ENCODE data around the gene NAT16. TPM values are rescaled to one million over a fixed set of nuclear protein-coding genes. Genes with fewer than 3 reads are reported as not detected.
A peak's percentile ranks its signal among the peaks of the same experiment; 100 is the strongest.

NAT16 gene
- total RNA-seq, 1 donor from 2014 or later = 0.16 TPM

DNA sequence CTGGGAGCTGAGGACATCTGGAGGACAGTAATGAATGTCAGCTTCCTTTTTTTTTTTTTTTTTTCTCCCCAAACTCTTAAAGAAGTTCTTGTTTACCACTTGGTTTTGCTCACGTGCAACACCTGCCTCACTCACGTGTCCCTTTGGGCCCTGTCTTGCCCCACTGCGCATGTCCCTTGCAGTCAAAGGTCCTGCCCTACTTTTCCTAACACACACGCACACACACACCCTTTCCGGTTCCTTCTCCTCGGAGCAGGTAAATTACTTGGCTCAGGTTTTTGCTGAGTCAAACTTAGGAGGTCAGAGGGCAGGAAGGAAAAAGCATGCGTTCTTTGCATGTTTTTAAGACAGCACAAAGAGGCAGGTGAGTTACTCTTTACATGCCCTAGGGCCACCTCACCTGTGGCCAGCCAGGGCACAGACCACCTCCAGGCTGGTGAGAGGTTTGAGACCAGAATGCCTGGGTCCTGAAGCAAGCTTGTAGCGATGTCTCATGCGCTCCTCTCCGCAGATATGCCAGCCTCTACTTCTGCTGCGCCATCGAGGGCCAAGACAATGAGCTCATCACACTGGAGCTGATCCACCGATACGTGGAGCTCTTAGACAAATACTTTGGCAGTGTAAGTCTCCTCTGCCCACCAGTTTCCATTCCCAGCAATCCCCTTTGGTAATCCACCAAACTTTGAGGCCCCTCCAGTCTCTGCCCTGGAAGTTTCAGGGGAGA, 23.1 kb downstream of the NAT16 start:
- no peak overlapping the region for H3K4me2 ChIP-seq (ENCODE audit: low read length)
- peaks cover 23% of the 10 kb centered on the region for H3K79me2 ChIP-seq (ENCODE audit: insufficient read depth, low read length)
- TF ChIP-seq EZH2 (IDR thresholded peaks at IDR 0.05; ENCODE audit: insufficient read depth, low read length) = no peak
- TF ChIP-seq CTCF (IDR thresholded peaks at IDR 0.05; ENCODE audit: insufficient read depth, low read depth, low read length) = no peak
- no peak overlapping the region for H3K4me3 ChIP-seq (ENCODE audit: insufficient read depth, low read depth, low read length)
- no peaks in the 10 kb centered on the region for H3K27me3 Mint-ChIP-seq (ENCODE audit: low read depth, unreplicated experiment)
- no peak overlapping the region for H2AFZ ChIP-seq (ENCODE audit: low read depth, low read length)
- peaks cover 8% of the 10 kb centered on the region for H3K36me3 Mint-ChIP-seq (ENCODE audit: low read depth, unreplicated experiment)
- peaks cover 18% of the 10 kb centered on the region for H3K4me1 ChIP-seq (ENCODE audit: insufficient read depth, low read length)
- H3K9me3 ChIP-seq (ENCODE audit: insufficient read depth, low read depth, low read length) = no peaks in the 10 kb centered on the region
- peak overlapping the region; percentile 87 for H3K4me3 Mint-ChIP-seq (ENCODE audit: unreplicated experiment)
- no peak for FAIRE-seq
- H4K20me1 ChIP-seq (ENCODE audit: insufficient read depth, low read length) = peaks cover 47% of the 10 kb centered on the region
- H3K27ac Mint-ChIP-seq (ENCODE audit: unreplicated experiment) = no peak overlapping the region
- H3K9me3 Mint-ChIP-seq (ENCODE audit: unreplicated experiment) = peaks cover 2% of the 10 kb centered on the region
- DNase-seq (ENCODE audit: low read depth) = no peak
- H3K4me1 Mint-ChIP-seq (ENCODE audit: low read depth, unreplicated experiment) = peaks cover 28% of the 10 kb centered on the region
- no peak overlapping the region for H3K27ac ChIP-seq (ENCODE audit: low read depth, low read length)
- H3K36me3 ChIP-seq (ENCODE audit: insufficient read depth, low read length) = peaks cover 11% of the 10 kb centered on the region
- H3K27me3 ChIP-seq (ENCODE audit: insufficient read depth, low read length) = no peaks in the 10 kb centered on the region
- no peak overlapping the region for H3K9ac ChIP-seq (ENCODE audit: low read length)

DNA sequence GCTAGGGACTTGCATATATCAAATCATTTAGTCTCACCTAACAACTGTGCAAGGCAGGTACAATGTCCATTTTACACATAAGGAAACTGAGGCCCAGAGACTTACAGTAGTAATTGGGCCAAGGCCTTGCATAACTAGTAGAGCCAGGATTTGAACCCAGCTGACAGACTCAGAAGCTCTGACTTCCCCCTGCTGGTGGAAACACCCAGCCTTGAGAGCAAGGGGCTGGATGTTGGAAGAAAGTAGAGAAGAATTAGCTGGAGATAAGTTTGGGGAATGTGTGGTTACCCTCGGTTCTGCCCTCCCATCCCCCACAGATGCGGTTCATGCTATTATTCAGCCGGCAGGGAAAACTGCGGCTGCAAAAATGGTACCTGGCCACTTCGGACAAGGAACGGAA, 23.8 kb downstream of the NAT16 start:
- Mint-ChIP-seq H3K4me3 (ENCODE audit: unreplicated experiment) (peak overlapping the region; percentile 87), H3K27ac (ENCODE audit: unreplicated experiment) (no peak overlapping the region)
- FAIRE-seq = no peak

More for the DNA sequence above, 23.8 kb downstream of the NAT16 start:
- Histone ChIP-seq H3K9me3 (ENCODE audit: insufficient read depth, low read depth, low read length) (no peaks in the 10 kb centered on the region), H3K36me3 (ENCODE audit: insufficient read depth, low read length) (peaks cover 10% of the 10 kb centered on the region), H3K4me1 (ENCODE audit: insufficient read depth, low read length) (peaks cover 18% of the 10 kb centered on the region), H3K27ac (ENCODE audit: low read depth, low read length) (no peak overlapping the region), H3K27me3 (ENCODE audit: insufficient read depth, low read length) (no peaks in the 10 kb centered on the region), H4K20me1 (ENCODE audit: insufficient read depth, low read length) (peaks cover 39% of the 10 kb centered on the region), H3K79me2 (ENCODE audit: insufficient read depth, low read length) (peaks cover 23% of the 10 kb centered on the region), H3K4me3 (ENCODE audit: insufficient read depth, low read depth, low read length) (no peak overlapping the region), H3K4me2 (ENCODE audit: low read length) (peak overlapping the region; percentile 3), H3K9ac (ENCODE audit: low read length) (no peak overlapping the region), H2AFZ (ENCODE audit: low read depth, low read length) (no peak overlapping the region)
- TF ChIP-seq CTCF (IDR thresholded peaks at IDR 0.05; ENCODE audit: insufficient read depth, low read depth, low read length) (peak; percentile 11), EZH2 (IDR thresholded peaks at IDR 0.05; ENCODE audit: insufficient read depth, low read length) (no peak)
- Mint-ChIP-seq H3K27me3 (ENCODE audit: low read depth, unreplicated experiment) (no peaks in the 10 kb centered on the region), H3K36me3 (ENCODE audit: low read depth, unreplicated experiment) (peaks cover 8% of the 10 kb centered on the region), H3K4me1 (ENCODE audit: low read depth, unreplicated experiment) (peaks cover 26% of the 10 kb centered on the region), H3K9me3 (ENCODE audit: unreplicated experiment) (peaks cover 2% of the 10 kb centered on the region)
- DNase-seq (ENCODE audit: low read depth) = no peak

Data from astrocyte (in vitro differentiated cells and primary cell).